ENCODE results near the gene RBM4.

RBM4 gene

GRCh38 chr11:66652651-66653050 is 14.1 kb downstream of the RBM4 start:
- DNase-seq (ENCODE audit: low spot score): no peak

GRCh38 chr11:66653123-66653522 is 14.6 kb downstream of the RBM4 start:
- DNase-seq (ENCODE audit: low spot score): peak; percentile 44

- no peak for DNase-seq (ENCODE audit: low spot score)
Measured at GRCh38 chr11:66659763-66660162, 21.3 kb downstream of the RBM4 start.

- no peak for DNase-seq (ENCODE audit: low spot score)
Measured at GRCh38 chr11:66663741-66664296, 25.3 kb downstream of the RBM4 start.

- DNase-seq (ENCODE audit: low spot score): no peak
Measured at GRCh38 chr11:66665369-66665768, 26.9 kb downstream of the RBM4 start.

- no peak for DNase-seq (ENCODE audit: low spot score)
Measured at GRCh38 chr11:66670816-66671215, 32.3 kb downstream of the RBM4 start.

GRCh38 chr11:66674964-66675602 is 36.6 kb downstream of the RBM4 start:
- no peak for DNase-seq (ENCODE audit: low spot score)

GRCh38 chr11:66676282-66676919 is 37.9 kb downstream of the RBM4 start:
- no peak for DNase-seq (ENCODE audit: low spot score)

GRCh38 chr11:66676931-66677598 is 38.6 kb downstream of the RBM4 start:
- DNase-seq (ENCODE audit: low spot score): no peak

- DNase-seq (ENCODE audit: low spot score): peak; percentile 94
Measured at GRCh38 chr11:66677599-66678375, 39.3 kb downstream of the RBM4 start, which contains the start of gene RBM4B. TSS of gene RBM4B (minus strand) at chr11:66677887. CDS start at chr11:66677079, 808 bp downstream.

- no peak for DNase-seq (ENCODE audit: low spot score)
Measured at GRCh38 chr11:66680966-66681645, 42.6 kb downstream of the RBM4 start.

GRCh38 chr11:66683877-66684276 is 45.4 kb downstream of the RBM4 start:
- DNase-seq (ENCODE audit: low spot score): no peak

GRCh38 chr11:66684635-66685034 is 46.1 kb downstream of the RBM4 start:
- no peak for DNase-seq (ENCODE audit: low spot score)

- no peak for DNase-seq (ENCODE audit: low spot score)
Measured at GRCh38 chr11:66685276-66686099, 47.0 kb downstream of the RBM4 start.

GRCh38 chr11:66686100-66686785 is 47.7 kb downstream of the RBM4 start:
- no peak for DNase-seq (ENCODE audit: low spot score)

- DNase-seq (ENCODE audit: low spot score): no peak
Measured at GRCh38 chr11:66686801-66687750, 48.6 kb downstream of the RBM4 start.

- DNase-seq (ENCODE audit: low spot score): no peak
Measured at GRCh38 chr11:66687831-66688281, 49.4 kb downstream of the RBM4 start.

- no peak for DNase-seq (ENCODE audit: low spot score)
Measured at GRCh38 chr11:66688561-66689534, 50.3 kb downstream of the RBM4 start.

All from RKO (cell line).